GM12878 (cell line): ENCODE results near the gene CD48. TPM values are rescaled to one million over a fixed set of nuclear protein-coding genes. Genes with fewer than 3 reads are reported as not detected.

Experiments
- BACH1 ChIP-seq: fragments of 450-650 bp; IDR thresholded peaks from 2 replicates; pipeline ENCODE4 v1.6.1; 2017; ENCODE audit warnings: mild to moderate bottlenecking, borderline replicate concordance
- CREM ChIP-seq: IDR thresholded peaks from 2 replicates; pipeline ENCODE4 v1.6.1; 2014; ENCODE audit warnings: antibody characterized with exemption, low read depth
- FOXM1 ChIP-seq: IDR thresholded peaks from 2 replicates; pipeline ENCODE4 v1.6.1; 2012; ENCODE audit warnings: low read depth, mild to moderate bottlenecking, inconsistent platforms, low read length, moderate library complexity
- HDAC2 ChIP-seq: fragments of 200-600 bp; sonication (generic); IDR thresholded peaks from 2 replicates; pipeline ENCODE4 v1.6.1; 2017
- KLF5 ChIP-seq: fragments of 450-650 bp; IDR thresholded peaks from 2 replicates; pipeline ENCODE4 v1.6.1; 2014; ENCODE audit warnings: mild to moderate bottlenecking; ENCODE audit not compliant: partially characterized antibody
- MEF2A ChIP-seq: IDR thresholded peaks from 2 replicates; pipeline ENCODE4 v1.6.1; 2011; ENCODE audit warnings: low read depth, mild to moderate bottlenecking, low read length, moderate library complexity; ENCODE audit not compliant: insufficient read depth
- PML ChIP-seq: IDR thresholded peaks from 2 replicates; pipeline ENCODE4 v1.6.1; 2012; ENCODE audit warnings: low read length, inconsistent platforms
- SIX5 ChIP-seq: IDR thresholded peaks from 2 replicates; pipeline ENCODE4 v1.6.1; 2011; ENCODE audit warnings: mild to moderate bottlenecking, low read depth, low read length, moderate library complexity; ENCODE audit not compliant: severe bottlenecking
- STAT1 ChIP-seq: fragments of 450-650 bp; conservative IDR thresholded peaks from 2 replicates; pipeline ENCODE4 v1.6.1; 2014; ENCODE audit warnings: antibody characterized with exemption, mild to moderate bottlenecking
- TAF1 ChIP-seq: IDR thresholded peaks from 2 replicates; pipeline ENCODE4 v1.6.1; 2011; ENCODE audit warnings: mild to moderate bottlenecking, low read depth, low read length, borderline replicate concordance
- TCF12 ChIP-seq: IDR thresholded peaks from 2 replicates; pipeline ENCODE4 v1.6.1; 2011; ENCODE audit warnings: low read depth, mild to moderate bottlenecking, low read length
- polyA plus RNA-seq, 11 experiments: library from polyadenylated mRNA; depleted of rRNA in 4 of 11; unstranded in 6 of 11; stranded (reverse) in 5 of 11; fragments of >200 nt; fragmentation: Nextera tagmentation in 4 of 11; fragmentation: Illumina TruSeq in 1 of 11; extraction: Ambion mirVana in 4 of 11; extraction: Trizol in 1 of 11; gene quantifications; 1 replicate in 1 of 11; 2 replicates in 10 of 11; pipeline versions ENCODE4 v1.2.1 to v1.2.3, GENCODE V29; 2011 to 2016; ENCODE audit warnings: inconsistent platforms in 2 of 11, missing spikeins in 2 of 11, low read depth in 1 of 11
- total RNA-seq, 4 experiments: library from RNA; depleted of rRNA in 3 of 4; stranded (reverse); fragments of >200 nt in 3 of 4; fragmentation: Illumina TruSeq in 1 of 4; extraction: Trizol in 1 of 4; gene quantifications; 2 replicates each; pipeline versions ENCODE4 v1.2.1 to v1.2.3, GENCODE V29; 2013 to 2021
- TF ChIP-seq, protein P1 (sequence below), 3 experiments: IDR thresholded peaks in 2 of 3; conservative IDR thresholded peaks in 1 of 3; 2 replicates each; pipeline ENCODE4 v1.5.1; 2011; ENCODE audit warnings: low read depth in 3 of 3, low read length in 3 of 3, mild to moderate bottlenecking in 3 of 3, control low read depth in 2 of 3, moderate library complexity in 2 of 3, inconsistent platforms in 1 of 3, mixed read lengths in 1 of 3; ENCODE audit not compliant: control insufficient read depth in 2 of 3, insufficient read depth in 1 of 3; ENCODE audit errors: extremely low read depth in 1 of 3
- TF ChIP-seq, protein P2 (sequence below): fragments of 450-650 bp; IDR thresholded peaks from 2 replicates; pipeline ENCODE4 v1.6.1; 2016; ENCODE audit warnings: mild to moderate bottlenecking, moderate library complexity, borderline replicate concordance
- TF ChIP-seq, protein P3 (sequence below): fragments of 150-350 bp; IDR thresholded peaks from 2 replicates; pipeline ENCODE4 v1.6.1; 2014; ENCODE audit warnings: mild to moderate bottlenecking, low read depth, low read length
- TF ChIP-seq, protein P4 (sequence below): fragments of 450-650 bp; formaldehyde crosslinking; IDR thresholded peaks from 2 replicates; pipeline ENCODE4 v1.4.0; 2022; ENCODE audit warnings: mild to moderate bottlenecking, moderate library complexity
- TF ChIP-seq, protein P5 (sequence below): fragments of 450-650 bp; IDR thresholded peaks from 2 replicates; pipeline ENCODE4 v1.6.1; 2016; ENCODE audit warnings: mild to moderate bottlenecking

The CD48 gene
- total and polyA plus RNA-seq, 10 of the 15 experiments (the other 5 are each of a cell fraction or from before 2014, with no cell fraction given): 302 to 1,315 (median 430) TPM

DNA sequence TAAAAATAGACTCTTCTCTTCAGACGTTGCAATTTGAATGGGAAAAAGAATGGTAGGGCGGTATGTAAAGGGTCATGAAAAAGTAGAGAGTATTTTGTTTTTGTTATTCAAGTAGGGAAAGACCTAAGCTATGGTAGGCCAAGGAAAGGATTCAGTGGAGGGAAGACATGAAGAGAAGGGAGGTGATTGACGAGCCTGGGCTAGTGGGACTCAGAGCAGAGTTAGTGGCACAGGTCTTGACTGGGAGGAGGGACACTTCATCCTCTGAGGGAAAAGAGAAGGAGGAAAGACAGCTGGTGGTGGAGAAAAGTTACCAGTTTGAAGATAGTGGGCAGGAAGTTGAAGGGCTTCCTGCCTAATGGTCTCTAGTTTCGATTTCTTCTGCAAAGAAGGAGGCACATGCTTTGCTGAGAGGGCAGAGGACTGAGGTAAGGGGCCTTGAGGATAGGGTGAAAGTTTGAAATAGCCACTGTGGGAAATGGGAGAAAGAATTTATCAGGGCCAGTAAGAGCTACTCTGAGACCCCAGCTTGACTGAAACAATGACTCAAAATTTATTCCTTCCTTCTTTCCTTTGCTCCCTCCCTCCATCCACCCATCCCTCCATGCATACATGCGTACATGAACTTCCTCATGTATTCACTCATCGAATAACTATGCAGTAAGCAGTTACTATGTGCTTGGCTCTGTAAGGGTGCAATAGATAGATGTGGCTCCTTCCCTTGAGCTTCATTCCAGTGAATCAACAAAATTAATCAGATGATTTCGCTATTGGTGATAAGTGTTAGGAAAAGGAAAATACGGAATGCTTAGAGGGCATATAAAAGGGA lies 4.2 kb downstream of the CD48 start (continued):
- TF ChIP-seq, protein P1, sequence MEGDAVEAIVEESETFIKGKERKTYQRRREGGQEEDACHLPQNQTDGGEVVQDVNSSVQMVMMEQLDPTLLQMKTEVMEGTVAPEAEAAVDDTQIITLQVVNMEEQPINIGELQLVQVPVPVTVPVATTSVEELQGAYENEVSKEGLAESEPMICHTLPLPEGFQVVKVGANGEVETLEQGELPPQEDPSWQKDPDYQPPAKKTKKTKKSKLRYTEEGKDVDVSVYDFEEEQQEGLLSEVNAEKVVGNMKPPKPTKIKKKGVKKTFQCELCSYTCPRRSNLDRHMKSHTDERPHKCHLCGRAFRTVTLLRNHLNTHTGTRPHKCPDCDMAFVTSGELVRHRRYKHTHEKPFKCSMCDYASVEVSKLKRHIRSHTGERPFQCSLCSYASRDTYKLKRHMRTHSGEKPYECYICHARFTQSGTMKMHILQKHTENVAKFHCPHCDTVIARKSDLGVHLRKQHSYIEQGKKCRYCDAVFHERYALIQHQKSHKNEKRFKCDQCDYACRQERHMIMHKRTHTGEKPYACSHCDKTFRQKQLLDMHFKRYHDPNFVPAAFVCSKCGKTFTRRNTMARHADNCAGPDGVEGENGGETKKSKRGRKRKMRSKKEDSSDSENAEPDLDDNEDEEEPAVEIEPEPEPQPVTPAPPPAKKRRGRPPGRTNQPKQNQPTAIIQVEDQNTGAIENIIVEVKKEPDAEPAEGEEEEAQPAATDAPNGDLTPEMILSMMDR (IDR thresholded peaks at IDR 0.05 in 2 of 3, conservative IDR thresholded peaks at IDR 0.05 in 1 of 3; ENCODE audit: control insufficient read depth in 2 of 3, extremely low read depth in 1 of 3, insufficient read depth in 1 of 3, low read depth in 3 of 3, low read length in 3 of 3): no peak
- TF ChIP-seq, protein P2, sequence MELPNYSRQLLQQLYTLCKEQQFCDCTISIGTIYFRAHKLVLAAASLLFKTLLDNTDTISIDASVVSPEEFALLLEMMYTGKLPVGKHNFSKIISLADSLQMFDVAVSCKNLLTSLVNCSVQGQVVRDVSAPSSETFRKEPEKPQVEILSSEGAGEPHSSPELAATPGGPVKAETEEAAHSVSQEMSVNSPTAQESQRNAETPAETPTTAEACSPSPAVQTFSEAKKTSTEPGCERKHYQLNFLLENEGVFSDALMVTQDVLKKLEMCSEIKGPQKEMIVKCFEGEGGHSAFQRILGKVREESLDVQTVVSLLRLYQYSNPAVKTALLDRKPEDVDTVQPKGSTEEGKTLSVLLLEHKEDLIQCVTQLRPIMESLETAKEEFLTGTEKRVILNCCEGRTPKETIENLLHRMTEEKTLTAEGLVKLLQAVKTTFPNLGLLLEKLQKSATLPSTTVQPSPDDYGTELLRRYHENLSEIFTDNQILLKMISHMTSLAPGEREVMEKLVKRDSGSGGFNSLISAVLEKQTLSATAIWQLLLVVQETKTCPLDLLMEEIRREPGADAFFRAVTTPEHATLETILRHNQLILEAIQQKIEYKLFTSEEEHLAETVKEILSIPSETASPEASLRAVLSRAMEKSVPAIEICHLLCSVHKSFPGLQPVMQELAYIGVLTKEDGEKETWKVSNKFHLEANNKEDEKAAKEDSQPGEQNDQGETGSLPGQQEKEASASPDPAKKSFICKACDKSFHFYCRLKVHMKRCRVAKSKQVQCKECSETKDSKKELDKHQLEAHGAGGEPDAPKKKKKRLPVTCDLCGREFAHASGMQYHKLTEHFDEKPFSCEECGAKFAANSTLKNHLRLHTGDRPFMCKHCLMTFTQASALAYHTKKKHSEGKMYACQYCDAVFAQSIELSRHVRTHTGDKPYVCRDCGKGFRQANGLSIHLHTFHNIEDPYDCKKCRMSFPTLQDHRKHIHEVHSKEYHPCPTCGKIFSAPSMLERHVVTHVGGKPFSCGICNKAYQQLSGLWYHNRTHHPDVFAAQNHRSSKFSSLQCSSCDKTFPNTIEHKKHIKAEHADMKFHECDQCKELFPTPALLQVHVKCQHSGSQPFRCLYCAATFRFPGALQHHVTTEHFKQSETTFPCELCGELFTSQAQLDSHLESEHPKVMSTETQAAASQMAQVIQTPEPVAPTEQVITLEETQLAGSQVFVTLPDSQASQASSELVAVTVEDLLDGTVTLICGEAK: no peak
- TF ChIP-seq PML (no peak), STAT1 (no peak), SIX5 (no peak), HDAC2 (no peak), KLF5 (no peak), TAF1 (no peak; the same call in 1 of the 2 replicates), TCF12 (0 out of 2 replicates have a peak, but pooled peaks have one; percentile 33), BACH1 (no peak; the same call in 1 of the 2 replicates), MEF2A (no peak), FOXM1 (no peak), CREM (no peak)
- TF ChIP-seq, protein P3, sequence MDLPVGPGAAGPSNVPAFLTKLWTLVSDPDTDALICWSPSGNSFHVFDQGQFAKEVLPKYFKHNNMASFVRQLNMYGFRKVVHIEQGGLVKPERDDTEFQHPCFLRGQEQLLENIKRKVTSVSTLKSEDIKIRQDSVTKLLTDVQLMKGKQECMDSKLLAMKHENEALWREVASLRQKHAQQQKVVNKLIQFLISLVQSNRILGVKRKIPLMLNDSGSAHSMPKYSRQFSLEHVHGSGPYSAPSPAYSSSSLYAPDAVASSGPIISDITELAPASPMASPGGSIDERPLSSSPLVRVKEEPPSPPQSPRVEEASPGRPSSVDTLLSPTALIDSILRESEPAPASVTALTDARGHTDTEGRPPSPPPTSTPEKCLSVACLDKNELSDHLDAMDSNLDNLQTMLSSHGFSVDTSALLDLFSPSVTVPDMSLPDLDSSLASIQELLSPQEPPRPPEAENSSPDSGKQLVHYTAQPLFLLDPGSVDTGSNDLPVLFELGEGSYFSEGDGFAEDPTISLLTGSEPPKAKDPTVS: no peak
- TF ChIP-seq, protein P4, sequence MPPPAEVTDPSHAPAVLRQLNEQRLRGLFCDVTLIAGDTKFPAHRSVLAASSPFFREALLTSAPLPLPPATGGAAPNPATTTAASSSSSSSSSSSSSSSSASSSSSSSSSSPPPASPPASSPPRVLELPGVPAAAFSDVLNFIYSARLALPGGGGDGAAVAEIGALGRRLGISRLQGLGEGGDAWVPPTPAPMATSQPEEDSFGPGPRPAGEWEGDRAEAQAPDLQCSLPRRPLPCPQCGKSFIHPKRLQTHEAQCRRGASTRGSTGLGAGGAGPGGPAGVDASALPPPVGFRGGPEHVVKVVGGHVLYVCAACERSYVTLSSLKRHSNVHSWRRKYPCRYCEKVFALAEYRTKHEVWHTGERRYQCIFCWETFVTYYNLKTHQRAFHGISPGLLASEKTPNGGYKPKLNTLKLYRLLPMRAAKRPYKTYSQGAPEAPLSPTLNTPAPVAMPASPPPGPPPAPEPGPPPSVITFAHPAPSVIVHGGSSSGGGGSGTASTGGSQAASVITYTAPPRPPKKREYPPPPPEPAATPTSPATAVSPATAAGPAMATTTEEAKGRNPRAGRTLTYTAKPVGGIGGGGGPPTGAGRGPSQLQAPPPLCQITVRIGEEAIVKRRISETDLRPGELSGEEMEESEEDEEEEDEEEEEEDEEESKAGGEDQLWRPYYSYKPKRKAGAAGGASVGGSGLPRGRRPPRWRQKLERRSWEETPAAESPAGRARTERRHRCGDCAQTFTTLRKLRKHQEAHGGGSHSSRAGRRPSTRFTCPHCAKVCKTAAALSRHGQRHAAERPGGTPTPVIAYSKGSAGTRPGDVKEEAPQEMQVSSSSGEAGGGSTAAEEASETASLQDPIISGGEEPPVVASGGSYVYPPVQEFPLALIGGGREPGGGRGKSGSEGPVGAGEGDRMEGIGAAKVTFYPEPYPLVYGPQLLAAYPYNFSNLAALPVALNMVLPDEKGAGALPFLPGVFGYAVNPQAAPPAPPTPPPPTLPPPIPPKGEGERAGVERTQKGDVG (CRISPR knock-in tag): no peak
- TF ChIP-seq, protein P5, sequence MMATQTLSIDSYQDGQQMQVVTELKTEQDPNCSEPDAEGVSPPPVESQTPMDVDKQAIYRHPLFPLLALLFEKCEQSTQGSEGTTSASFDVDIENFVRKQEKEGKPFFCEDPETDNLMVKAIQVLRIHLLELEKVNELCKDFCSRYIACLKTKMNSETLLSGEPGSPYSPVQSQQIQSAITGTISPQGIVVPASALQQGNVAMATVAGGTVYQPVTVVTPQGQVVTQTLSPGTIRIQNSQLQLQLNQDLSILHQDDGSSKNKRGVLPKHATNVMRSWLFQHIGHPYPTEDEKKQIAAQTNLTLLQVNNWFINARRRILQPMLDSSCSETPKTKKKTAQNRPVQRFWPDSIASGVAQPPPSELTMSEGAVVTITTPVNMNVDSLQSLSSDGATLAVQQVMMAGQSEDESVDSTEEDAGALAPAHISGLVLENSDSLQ: no peak
